Endothelial cell of umbilical vein (primary cell): ENCODE data around the gene MGLL. TPM values are rescaled to one million over a fixed set of nuclear protein-coding genes. Genes with fewer than 3 reads are reported as not detected.

Experiments
- BruUV-seq: library from RNA; stranded (reverse); fragments of 400-500 nt; replicated peaks from 2 replicates; lab custom pipeline; 2021; lab: Mats Ljungman, UMichigan
- CTCF ChIA-PET: fragments of 300-600, 350-600 bp; sonication (Branson Sonifier 250); formaldehyde crosslinking; loops from one replicate; lab custom pipeline; 2021; ENCODE audit warnings: antibody characterized with exemption, inconsistent platforms; lab: Charles Lee
- POLR2A ChIA-PET: fragments of 300-600, 350-600 bp; sonication (Branson Sonifier 250); formaldehyde crosslinking; loops from one replicate; lab custom pipeline; 2021; ENCODE audit warnings: antibody characterized with exemption, inconsistent platforms; lab: Charles Lee
- DNase-seq: peaks from one replicate; pipeline ENCODE4 v3.0.0-alpha.2; 2011; ENCODE audit warnings: low read depth, low spot score
- FAIRE-seq: peaks from 2 replicates; lab custom pipeline; 2011; peaks lifted over from hg19 to GRCh38; lab: Jason Lieb, UNC
- H2AFZ ChIP-seq: 2 replicates; pipeline ENCODE4 v1.6.0; 2012; ENCODE audit warnings: low read depth, low read length, control low read depth, inconsistent platforms
- H3K27ac ChIP-seq: 2 replicates; pipeline ENCODE4 v1.5.1; 2011; ENCODE audit warnings: low read depth, mild to moderate bottlenecking, control low read depth, low read length, moderate library complexity; ENCODE audit not compliant: insufficient read depth
- H3K27me3 ChIP-seq, 2 experiments: 2 replicates each; pipeline versions ENCODE4 v1.6.0 to v1.6.1; 2011; ENCODE audit warnings: low read length in 2 of 2, mixed read lengths in 1 of 2; ENCODE audit not compliant: control insufficient read depth in 2 of 2, insufficient read depth in 2 of 2
- H3K36me3 ChIP-seq, 2 experiments: 2 replicates in 1 of 2; 3 replicates in 1 of 2; pipeline ENCODE4 v1.5.1; 2011; ENCODE audit warnings: low read length in 2 of 2, mild to moderate bottlenecking in 1 of 2, moderate library complexity in 1 of 2; ENCODE audit not compliant: control insufficient read depth in 2 of 2, insufficient read depth in 2 of 2; ENCODE audit errors: extremely low read depth in 1 of 2
- H3K4me1 ChIP-seq: 3 replicates; pipeline ENCODE4 v1.5.1; 2011; ENCODE audit warnings: mild to moderate bottlenecking, low read length; ENCODE audit not compliant: control insufficient read depth, insufficient read depth; ENCODE audit errors: extremely low read depth
- H3K4me2 ChIP-seq: 2 replicates; pipeline ENCODE4 v1.6.1; 2011; ENCODE audit warnings: low read length, control low read depth, mixed read lengths; ENCODE audit not compliant: insufficient read depth
- H3K4me3 ChIP-seq, 3 experiments: fragments of 200-600 bp in 1 of 3; sonication (generic), shearing (Covaris generic) in 1 of 3; replicated peaks in 1 of 3; 2 replicates each; pipeline ENCODE4 v1.5.1; 2011 to 2016; ENCODE audit warnings: control low read depth in 3 of 3, low read length in 3 of 3, mild to moderate bottlenecking in 2 of 3, inconsistent platforms in 1 of 3, low read depth in 1 of 3, moderate library complexity in 1 of 3; ENCODE audit not compliant: insufficient read depth in 1 of 3
- H3K79me2 ChIP-seq: 2 replicates; pipeline ENCODE4 v1.6.0; 2012; ENCODE audit warnings: low read length, inconsistent platforms; ENCODE audit not compliant: control insufficient read depth, insufficient read depth
- H3K9ac ChIP-seq: replicated peaks from 2 replicates; pipeline ENCODE3; 2011; ENCODE audit warnings: low read length, control low read depth; ENCODE audit not compliant: insufficient read depth; ENCODE audit errors: extremely low read depth
- H3K9me1 ChIP-seq: replicated peaks from 3 replicates; pipeline ENCODE4 v1.6.0; 2011; ENCODE audit warnings: mild to moderate bottlenecking, low read length; ENCODE audit not compliant: control insufficient read depth, insufficient read depth; ENCODE audit errors: extremely low read depth
- H3K9me3 ChIP-seq: replicated peaks from 2 replicates; pipeline ENCODE4 v1.5.1; 2012; ENCODE audit warnings: low read length, inconsistent platforms; ENCODE audit not compliant: control insufficient read depth, insufficient read depth
- H4K20me1 ChIP-seq: replicated peaks from 2 replicates; pipeline ENCODE3; 2011; ENCODE audit warnings: mild to moderate bottlenecking, low read length; ENCODE audit not compliant: control insufficient read depth, insufficient read depth; ENCODE audit errors: extremely low read depth
- EZH2 ChIP-seq: IDR thresholded peaks from 2 replicates; pipeline ENCODE4 v1.6.1; 2012; ENCODE audit warnings: borderline replicate concordance, low read depth, mild to moderate bottlenecking, moderate library complexity, low read length, inconsistent platforms; ENCODE audit not compliant: severe bottlenecking
- FOS ChIP-seq: IDR thresholded peaks from 2 replicates; pipeline ENCODE4 v1.6.1; 2011; ENCODE audit warnings: mild to moderate bottlenecking, low read length, moderate library complexity, borderline replicate concordance; ENCODE audit not compliant: insufficient read depth
- JUN ChIP-seq: IDR thresholded peaks from 2 replicates; pipeline ENCODE4 v1.6.1; 2011; ENCODE audit warnings: borderline replicate concordance, low read depth; ENCODE audit not compliant: insufficient read length, insufficient read depth
- MAX ChIP-seq: IDR thresholded peaks from 2 replicates; pipeline ENCODE4 v1.6.1; 2011; ENCODE audit not compliant: insufficient read depth, insufficient read length
- POLR2AphosphoS5 ChIP-seq: IDR thresholded peaks from 2 replicates; pipeline ENCODE4 v1.6.1; 2012; ENCODE audit warnings: low read depth, mild to moderate bottlenecking, control low read depth, low read length, moderate library complexity; ENCODE audit not compliant: insufficient read depth
- dilution Hi-C: fragments of 300-500 bp; cut with MboI; formaldehyde crosslinking; loops from one replicate; pipeline ENCODE4 v1.15.0; 2019; ENCODE audit warnings: low sequenced_read_pairs; ENCODE audit not compliant: extremely low pct_ligation_motif_present
- intact Hi-C: fragments of 100-400 bp; cut with micrococcal nuclease; formaldehyde crosslinking; loops from one replicate; pipeline ENCODE4 v1.10.0; 2022
- polyA plus RNA-seq, 4 experiments: library from polyadenylated mRNA; depleted of rRNA in 3 of 4; stranded (reverse) in 3 of 4; unstranded in 1 of 4; fragments of >200 nt; gene quantifications; 2 replicates each; pipeline versions ENCODE4 v1.2.1 to v1.2.3, GENCODE V29; 2011 to 2012; ENCODE audit warnings: missing spikeins in 1 of 4
- total RNA-seq: library from RNA; stranded (reverse); gene quantifications from 2 replicates; pipeline ENCODE4 v1.2.3, GENCODE V29; 2021

MGLL gene
- total and polyA plus RNA-seq, 2 donors (not counting 3 experiments of a cell fraction or from before 2014, with no cell fraction given) = 30.7 to 60.2 TPM

DNA sequence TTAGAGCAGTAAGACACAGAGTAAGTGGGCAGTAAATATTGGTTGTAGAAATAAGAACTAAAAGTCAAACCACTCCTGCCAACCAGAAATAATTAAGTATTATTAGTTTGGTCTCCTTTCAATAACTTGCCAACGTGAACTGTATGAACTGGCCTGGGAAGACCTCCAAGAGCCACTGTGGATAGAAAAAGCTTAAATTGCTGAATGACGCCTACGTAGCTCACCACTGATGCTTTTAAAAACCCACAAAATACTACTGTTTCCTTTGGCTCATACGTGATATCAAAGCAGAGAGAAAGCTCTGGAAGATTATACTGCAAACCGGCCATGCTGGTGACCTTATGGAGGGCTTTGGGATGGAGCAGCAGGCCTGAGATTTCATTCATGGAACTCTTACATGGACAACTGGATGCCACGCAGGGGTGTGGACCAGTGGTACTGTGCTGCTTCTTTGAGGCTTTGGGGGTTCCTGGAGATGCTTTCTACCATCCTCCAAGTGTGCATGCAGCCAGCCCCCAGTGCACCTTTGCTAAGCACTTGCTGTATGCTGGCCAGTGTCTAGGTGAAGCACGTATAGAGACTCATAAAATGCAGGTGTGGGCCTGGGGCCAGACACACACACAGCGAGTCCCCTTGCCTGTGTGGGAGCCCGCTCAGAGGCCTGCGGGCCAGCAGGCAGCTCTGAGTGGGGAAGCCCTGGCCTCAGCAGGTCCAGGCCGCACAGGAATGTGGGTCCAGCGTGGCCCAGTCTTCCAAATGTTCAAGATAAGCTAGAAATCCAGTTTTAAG lies 82.8 kb downstream of the MGLL start:
- no peak for DNase-seq
- TF ChIP-seq FOS = no peak
- TF ChIP-seq JUN = no peak
- no peak for TF ChIP-seq MAX
- no peak for TF ChIP-seq EZH2
- TF ChIP-seq POLR2AphosphoS5 = no peak
- H3K36me3 ChIP-seq = no peaks in the 10 kb centered on the region
- BruUV-seq = no TSS peak
- H3K27ac ChIP-seq = no peak overlapping the region
- H3K9me3 ChIP-seq = no peaks in the 10 kb centered on the region
- H3K4me1 ChIP-seq = peaks cover 33% of the 10 kb centered on the region
- H3K9me1 ChIP-seq = no peaks in the 10 kb centered on the region
- H3K4me2 ChIP-seq = no peak overlapping the region
- H3K9ac ChIP-seq = no peak overlapping the region
- dilution Hi-C loops = no loop called here
- H4K20me1 ChIP-seq = no peaks in the 10 kb centered on the region
- no peaks in the 10 kb centered on the region for H3K27me3 ChIP-seq
- H3K79me2 ChIP-seq = no peaks in the 10 kb centered on the region
- CTCF ChIA-PET = interaction anchor here (1.0 kb wide), 1 partner anchor 83 kb away, joined by 3 read pairs; the partner anchor contains the start of gene MGLL
- no peak overlapping the region for H3K4me3 ChIP-seq
- no peak overlapping the region for H2AFZ ChIP-seq
- POLR2A ChIA-PET = no interaction called here
- intact Hi-C loops = no loop called here
- no peak for FAIRE-seq
